ENCODE data around the gene MAP3K5.

DNA sequence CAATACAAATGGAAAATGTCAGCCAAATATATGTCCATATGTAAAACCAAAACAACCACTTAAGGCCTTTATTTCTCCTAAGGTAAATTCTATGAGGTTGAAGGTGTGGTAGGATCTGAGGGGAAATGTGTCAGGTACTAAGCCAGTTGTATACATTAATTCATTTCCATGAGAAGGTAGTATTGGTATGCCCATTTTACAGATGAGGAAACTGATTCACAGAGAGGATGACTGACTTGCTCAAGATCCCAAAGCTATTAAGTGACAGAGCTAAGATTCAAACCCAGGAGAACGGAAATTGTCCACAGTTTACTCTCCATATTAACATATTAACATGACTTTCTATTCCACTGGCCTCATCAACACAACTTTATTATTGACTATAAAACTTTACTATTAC lies 177.9 kb downstream of the MAP3K5 start:
- TF ChIP-seq, protein P1, sequence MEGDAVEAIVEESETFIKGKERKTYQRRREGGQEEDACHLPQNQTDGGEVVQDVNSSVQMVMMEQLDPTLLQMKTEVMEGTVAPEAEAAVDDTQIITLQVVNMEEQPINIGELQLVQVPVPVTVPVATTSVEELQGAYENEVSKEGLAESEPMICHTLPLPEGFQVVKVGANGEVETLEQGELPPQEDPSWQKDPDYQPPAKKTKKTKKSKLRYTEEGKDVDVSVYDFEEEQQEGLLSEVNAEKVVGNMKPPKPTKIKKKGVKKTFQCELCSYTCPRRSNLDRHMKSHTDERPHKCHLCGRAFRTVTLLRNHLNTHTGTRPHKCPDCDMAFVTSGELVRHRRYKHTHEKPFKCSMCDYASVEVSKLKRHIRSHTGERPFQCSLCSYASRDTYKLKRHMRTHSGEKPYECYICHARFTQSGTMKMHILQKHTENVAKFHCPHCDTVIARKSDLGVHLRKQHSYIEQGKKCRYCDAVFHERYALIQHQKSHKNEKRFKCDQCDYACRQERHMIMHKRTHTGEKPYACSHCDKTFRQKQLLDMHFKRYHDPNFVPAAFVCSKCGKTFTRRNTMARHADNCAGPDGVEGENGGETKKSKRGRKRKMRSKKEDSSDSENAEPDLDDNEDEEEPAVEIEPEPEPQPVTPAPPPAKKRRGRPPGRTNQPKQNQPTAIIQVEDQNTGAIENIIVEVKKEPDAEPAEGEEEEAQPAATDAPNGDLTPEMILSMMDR (IDR thresholded peaks at IDR 0.05), result no peak
- TF ChIP-seq POLR2A (IDR thresholded peaks at IDR 0.05) (no peak), POLR2AphosphoS5 (IDR thresholded peaks at IDR 0.05) (no peak)
